GM18508 (cell line): ENCODE data around the gene CDK8.

Experiments
- ATAC-seq: cut with Tn5 transposase; IDR thresholded peaks from one replicate; pipeline ENCODE4 v1.9.1; 2021; ENCODE audit warnings: moderate number of reproducible peaks; ENCODE audit not compliant: insufficient read depth, unreplicated experiment

Gene CDK8

GRCh38 chr13:26435171-26435570, 181.2 kb downstream of the CDK8 start:
- ATAC-seq, result no peak

- ATAC-seq, result no peak
Measured at GRCh38 chr13:26435646-26436045, 181.7 kb downstream of the CDK8 start.

- ATAC-seq, result no peak
Measured at GRCh38 chr13:26436914-26437313, 183.0 kb downstream of the CDK8 start.

GRCh38 chr13:26440111-26440510, 186.2 kb downstream of the CDK8 start:
- ATAC-seq, result no peak

GRCh38 chr13:26441476-26441875, 187.5 kb downstream of the CDK8 start:
- ATAC-seq, result no peak

GRCh38 chr13:26442541-26442940, 188.6 kb downstream of the CDK8 start:
- no peak for ATAC-seq

GRCh38 chr13:26445092-26445491, 191.2 kb downstream of the CDK8 start:
- no peak for ATAC-seq

GRCh38 chr13:26446751-26447150, 192.8 kb downstream of the CDK8 start:
- no peak for ATAC-seq

GRCh38 chr13:26448032-26448431, 194.1 kb downstream of the CDK8 start:
- ATAC-seq, result no peak

- no peak for ATAC-seq
Measured at GRCh38 chr13:26449063-26449848, 195.3 kb downstream of the CDK8 start.
